HepG2 (cell line): ENCODE results near the gene PRRC2A. TPM values are rescaled to one million over a fixed set of nuclear protein-coding genes. Genes with fewer than 3 reads are reported as not detected.

Experiments
- ERF ChIP-seq: IDR thresholded peaks from 2 replicates; pipeline ENCODE4 v1.6.1; 2018; ENCODE audit warnings: missing biosample characterization, missing genetic modification reagents
- ETS1 ChIP-seq: sonication (generic); formaldehyde crosslinking; IDR thresholded peaks from 2 replicates; pipeline ENCODE4 v1.4.0; 2020; ENCODE audit warnings: missing genetic modification reagents
- FOXP1 ChIP-seq, 2 experiments: fragments of 450-650 bp in 1 of 2; IDR thresholded peaks; 2 replicates each; pipeline ENCODE4 v1.6.1; 2017 to 2018; ENCODE audit warnings: antibody characterized with exemption in 1 of 2
- GATAD1 ChIP-seq: IDR thresholded peaks from 2 replicates; pipeline ENCODE4 v1.6.1; 2016; ENCODE audit warnings: missing genetic modification reagents, missing compliant biosample characterization
- GLI4 ChIP-seq: sonication (generic); formaldehyde crosslinking; IDR thresholded peaks from 2 replicates; pipeline ENCODE4 v1.5.1; 2020; ENCODE audit warnings: missing genetic modification reagents, mild to moderate bottlenecking, moderate library complexity, borderline replicate concordance
- HDAC6 ChIP-seq: fragments of 200-600 bp; sonication (generic); IDR thresholded peaks from 2 replicates; pipeline ENCODE4 v1.7.0; 2017; ENCODE audit warnings: mild to moderate bottlenecking, antibody characterized with exemption, low read length, low read depth
- HMGXB4 ChIP-seq, 2 experiments: sonication (generic) in 1 of 2; formaldehyde crosslinking in 1 of 2; IDR thresholded peaks; 2 replicates each; pipeline versions ENCODE4 v1.4.0 to v1.6.1; 2018 to 2020; ENCODE audit warnings: missing genetic modification reagents in 2 of 2, borderline replicate concordance in 1 of 2, low read depth in 1 of 2, mild to moderate bottlenecking in 1 of 2, missing biosample characterization in 1 of 2
- HNRNPH1 ChIP-seq: fragments of 200-400 bp; formaldehyde crosslinking; optimal IDR thresholded peaks from 2 replicates; pipeline ENCODE3; 2017; ENCODE audit warnings: mild to moderate bottlenecking, low read depth, low read length
- HOXA7 ChIP-seq: sonication (generic); formaldehyde crosslinking; IDR thresholded peaks from 2 replicates; pipeline ENCODE4 v1.8.1; 2022; ENCODE audit warnings: mild to moderate bottlenecking, missing genetic modification reagents, moderate library complexity
- MTA1 ChIP-seq: sonication (generic); formaldehyde crosslinking; IDR thresholded peaks from 2 replicates; pipeline ENCODE4 v1.4.0; 2020; ENCODE audit warnings: missing genetic modification reagents, mild to moderate bottlenecking, borderline replicate concordance
- NR2F6 ChIP-seq, 2 experiments: IDR thresholded peaks; 2 replicates each; pipeline ENCODE4 v1.6.1; 2016; ENCODE audit warnings: antibody characterized with exemption in 1 of 2, mild to moderate bottlenecking in 1 of 2
- PLRG1 ChIP-seq: fragments of 450-650 bp; conservative IDR thresholded peaks from 2 replicates; pipeline ENCODE4 v1.6.1; 2016
- PRMT3 ChIP-seq: sonication (generic); formaldehyde crosslinking; IDR thresholded peaks from 2 replicates; pipeline ENCODE4 v1.8.1; 2022; ENCODE audit warnings: low read depth, mild to moderate bottlenecking, moderate library complexity, missing genetic modification reagents, borderline replicate concordance
- RAD51 ChIP-seq: fragments of 450-650 bp; IDR thresholded peaks from 2 replicates; pipeline ENCODE4 v1.6.1; 2016; ENCODE audit warnings: borderline replicate concordance
- RARA ChIP-seq: IDR thresholded peaks from 2 replicates; pipeline ENCODE4 v1.6.1; 2016; ENCODE audit warnings: missing genetic modification reagents, missing compliant biosample characterization
- SALL1 ChIP-seq: sonication (generic); formaldehyde crosslinking; IDR thresholded peaks from 2 replicates; pipeline ENCODE4 v1.8.0; 2022; ENCODE audit warnings: mild to moderate bottlenecking, missing genetic modification reagents
- SETDB1 ChIP-seq: sonication (generic); formaldehyde crosslinking; IDR thresholded peaks from 2 replicates; pipeline ENCODE4 v1.5.1; 2020; ENCODE audit warnings: missing genetic modification reagents, mild to moderate bottlenecking, borderline replicate concordance
- SIN3A ChIP-seq: IDR thresholded peaks from 2 replicates; pipeline ENCODE4 v1.6.1; 2011; ENCODE audit warnings: low read depth, mild to moderate bottlenecking, control low read depth, low read length, borderline replicate concordance
- SIX1 ChIP-seq: sonication (generic); formaldehyde crosslinking; IDR thresholded peaks from 2 replicates; pipeline ENCODE4 v1.4.0; 2020; ENCODE audit warnings: missing genetic modification reagents, borderline replicate concordance
- ZNF296 ChIP-seq: sonication (generic); formaldehyde crosslinking; conservative IDR thresholded peaks from 2 replicates; pipeline ENCODE4 v1.5.0; 2020; ENCODE audit warnings: mild to moderate bottlenecking, missing genetic modification reagents
- ZNF530 ChIP-seq: sonication (generic); formaldehyde crosslinking; IDR thresholded peaks from 2 replicates; pipeline ENCODE4 v1.5.0; 2020; ENCODE audit warnings: low read depth, mild to moderate bottlenecking, missing genetic modification reagents
- ZSCAN25 ChIP-seq: sonication (generic); formaldehyde crosslinking; IDR thresholded peaks from 2 replicates; pipeline ENCODE4 v1.8.0; 2022; ENCODE audit warnings: mild to moderate bottlenecking, missing genetic modification reagents
- polyA plus RNA-seq, 8 experiments: library from polyadenylated mRNA; depleted of rRNA in 3 of 8; stranded (reverse) in 7 of 8; unstranded in 1 of 8; fragments of >200 nt; fragmentation: Illumina TruSeq in 4 of 8; extraction: Trizol in 4 of 8; gene quantifications; 2 replicates each; pipeline versions ENCODE4 v1.2.1 to v1.2.3, GENCODE V29; 2011 to 2016; ENCODE audit warnings: low read depth in 4 of 8, missing spikeins in 1 of 8, mixed read lengths in 1 of 8; ENCODE audit not compliant: insufficient read depth in 1 of 8
- total RNA-seq, 5 experiments: library from RNA; depleted of rRNA; stranded (reverse); fragments of >200 nt; fragmentation: Illumina TruSeq; extraction: Trizol; gene quantifications; 2 replicates each; pipeline ENCODE4 v1.2.3, GENCODE V29; 2016; ENCODE audit warnings: low read depth in 1 of 5
- TF ChIP-seq, protein P1 (sequence below): sonication (generic); formaldehyde crosslinking; IDR thresholded peaks from 2 replicates; pipeline ENCODE4 v1.5.1; 2020; ENCODE audit warnings: missing genetic modification reagents, mild to moderate bottlenecking, borderline replicate concordance
- TF ChIP-seq, protein P2 (sequence below): IDR thresholded peaks from 2 replicates; pipeline ENCODE4 v1.6.1; 2016; ENCODE audit warnings: low read depth, borderline replicate concordance

PRRC2A gene
- total and polyA plus RNA-seq, 2 of the 13 experiments (the other 11 are each of a cell fraction or from before 2014, with no cell fraction given) = 38.9 to 47.4 TPM

- TF ChIP-seq FOXP1 (IDR thresholded peaks at IDR 0.05) (no peak), FOXP1 (CRISPR knock-in tag; IDR thresholded peaks at IDR 0.05) (no peak), RARA (CRISPR knock-in tag) (no peak), SIN3A (no peak), ZSCAN25 (0 out of 2 replicates have a peak, but pooled peaks have one; percentile 12), PRMT3 (CRISPR knock-in tag) (no peak), ZNF530 (CRISPR knock-in tag) (no peak), SALL1 (CRISPR knock-in tag) (peak; percentile 61), HOXA7 (CRISPR knock-in tag) (no peak), GLI4 (CRISPR knock-in tag) (no peak), ZNF296 (CRISPR knock-in tag) (no peak), RAD51 (no peak), PLRG1 (no peak), HMGXB4 (CRISPR knock-in tag; IDR thresholded peaks at IDR 0.05; ENCODE audit: borderline replicate concordance in 1 of 2, low read depth in 1 of 2) (peak; percentile 62 to 83; a peak in 3 of 4 replicates), ERF (CRISPR knock-in tag) (peak; percentile 75), HNRNPH1 (no peak), NR2F6 (IDR thresholded peaks at IDR 0.05) (no peak), NR2F6 (CRISPR knock-in tag; IDR thresholded peaks at IDR 0.05) (peak; percentile 53; the same call in 1 of the 2 replicates), HDAC6 (no peak), GATAD1 (CRISPR knock-in tag) (no peak), SIX1 (CRISPR knock-in tag) (no peak), ETS1 (no peak), MTA1 (CRISPR knock-in tag) (no peak), SETDB1 (CRISPR knock-in tag) (no peak)
- TF ChIP-seq, protein P1, sequence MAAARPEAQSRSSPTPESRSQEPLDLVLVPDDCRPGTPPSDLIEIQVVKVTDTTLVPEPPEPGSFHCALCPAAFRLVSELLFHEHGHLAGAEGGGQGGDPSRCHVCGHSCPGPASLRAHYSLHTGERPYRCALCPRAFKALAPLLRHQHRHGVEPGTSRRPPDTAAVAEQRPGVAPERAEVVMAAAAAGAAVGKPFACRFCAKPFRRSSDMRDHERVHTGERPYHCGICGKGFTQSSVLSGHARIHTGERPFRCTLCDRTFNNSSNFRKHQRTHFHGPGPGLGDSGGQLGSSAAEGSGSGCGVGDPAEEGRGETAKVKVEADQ (CRISPR knock-in tag) = no peak
- TF ChIP-seq, protein P2, sequence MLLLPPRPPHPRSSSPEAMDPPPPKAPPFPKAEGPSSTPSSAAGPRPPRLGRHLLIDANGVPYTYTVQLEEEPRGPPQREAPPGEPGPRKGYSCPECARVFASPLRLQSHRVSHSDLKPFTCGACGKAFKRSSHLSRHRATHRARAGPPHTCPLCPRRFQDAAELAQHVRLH = 0 out of 2 replicates have a peak, but pooled peaks have one; percentile 58
These were observed 60.0 kb downstream of the PRRC2A start, which contains the start of gene LY6G5C (continued) for GRCh38 chr6:31680226-31681134.
